ENCODE results near the gene CCNY.

The CCNY gene

GRCh38 chr10:35433851-35434426, 97.6 kb downstream of the CCNY start:
- no peak for FAIRE-seq

- FAIRE-seq = no peak
Observed at GRCh38 chr10:35434533-35434932, 98.2 kb downstream of the CCNY start.

GRCh38 chr10:35435824-35436223, 99.5 kb downstream of the CCNY start:
- FAIRE-seq = no peak

- no peak for FAIRE-seq
Observed at GRCh38 chr10:35437829-35438228, 101.5 kb downstream of the CCNY start.

- no peak for FAIRE-seq
Observed at GRCh38 chr10:35438718-35439571, 102.6 kb downstream of the CCNY start.

- FAIRE-seq = no peak
Observed at GRCh38 chr10:35440016-35440415, 103.7 kb downstream of the CCNY start.

- no peak for FAIRE-seq
Observed at GRCh38 chr10:35442028-35442427, 105.7 kb downstream of the CCNY start.

- no peak for FAIRE-seq
Observed at GRCh38 chr10:35442592-35442991, 106.3 kb downstream of the CCNY start.

GRCh38 chr10:35443858-35444257, 107.5 kb downstream of the CCNY start:
- FAIRE-seq = no peak

GRCh38 chr10:35445150-35445884, 109.0 kb downstream of the CCNY start:
- no peak for FAIRE-seq

- FAIRE-seq = no peak
Observed at GRCh38 chr10:35446439-35446838, 110.1 kb downstream of the CCNY start.

- no peak for FAIRE-seq
Observed at GRCh38 chr10:35447693-35448407, 111.5 kb downstream of the CCNY start.

- FAIRE-seq = no peak
Observed at GRCh38 chr10:35448687-35449662, 112.7 kb downstream of the CCNY start.

- no peak for FAIRE-seq
Observed at GRCh38 chr10:35449944-35450343, 113.6 kb downstream of the CCNY start.

- no peak for FAIRE-seq
Observed at GRCh38 chr10:35451151-35452016, 115.1 kb downstream of the CCNY start.

- FAIRE-seq = no peak
Observed at GRCh38 chr10:35452171-35452570, 115.9 kb downstream of the CCNY start.

GRCh38 chr10:35452847-35453246, 116.5 kb downstream of the CCNY start:
- FAIRE-seq = no peak

GRCh38 chr10:35453855-35454532, 117.7 kb downstream of the CCNY start:
- no peak for FAIRE-seq

GRCh38 chr10:35456153-35456720, 119.9 kb downstream of the CCNY start:
- no peak for FAIRE-seq

GRCh38 chr10:35456784-35457183, 120.5 kb downstream of the CCNY start:
- FAIRE-seq = no peak
